GM10266 (cell line): ENCODE data around the gene CBLB.

Source experiments
- DNase-seq: peaks from one replicate; pipeline ENCODE4 v3.0.0; 2012; ENCODE audit errors: extremely low spot score
- TF ChIP-seq, protein P1 (sequence below): IDR thresholded peaks from 2 replicates; pipeline ENCODE4 v1.5.1; 2012; ENCODE audit warnings: mild to moderate bottlenecking, low read depth; ENCODE audit not compliant: control insufficient read depth, insufficient read depth; ENCODE audit errors: missing control alignments

CBLB gene

GRCh38 chr3:105790534-105790933 lies 78.3 kb downstream of the CBLB start:
- no peak for DNase-seq
- TF ChIP-seq, protein P1, sequence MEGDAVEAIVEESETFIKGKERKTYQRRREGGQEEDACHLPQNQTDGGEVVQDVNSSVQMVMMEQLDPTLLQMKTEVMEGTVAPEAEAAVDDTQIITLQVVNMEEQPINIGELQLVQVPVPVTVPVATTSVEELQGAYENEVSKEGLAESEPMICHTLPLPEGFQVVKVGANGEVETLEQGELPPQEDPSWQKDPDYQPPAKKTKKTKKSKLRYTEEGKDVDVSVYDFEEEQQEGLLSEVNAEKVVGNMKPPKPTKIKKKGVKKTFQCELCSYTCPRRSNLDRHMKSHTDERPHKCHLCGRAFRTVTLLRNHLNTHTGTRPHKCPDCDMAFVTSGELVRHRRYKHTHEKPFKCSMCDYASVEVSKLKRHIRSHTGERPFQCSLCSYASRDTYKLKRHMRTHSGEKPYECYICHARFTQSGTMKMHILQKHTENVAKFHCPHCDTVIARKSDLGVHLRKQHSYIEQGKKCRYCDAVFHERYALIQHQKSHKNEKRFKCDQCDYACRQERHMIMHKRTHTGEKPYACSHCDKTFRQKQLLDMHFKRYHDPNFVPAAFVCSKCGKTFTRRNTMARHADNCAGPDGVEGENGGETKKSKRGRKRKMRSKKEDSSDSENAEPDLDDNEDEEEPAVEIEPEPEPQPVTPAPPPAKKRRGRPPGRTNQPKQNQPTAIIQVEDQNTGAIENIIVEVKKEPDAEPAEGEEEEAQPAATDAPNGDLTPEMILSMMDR = no peak

- no peak for DNase-seq
- TF ChIP-seq, protein P1 = no peak
Observed at GRCh38 chr3:105788593-105788992, 80.2 kb downstream of the CBLB start.

DNA sequence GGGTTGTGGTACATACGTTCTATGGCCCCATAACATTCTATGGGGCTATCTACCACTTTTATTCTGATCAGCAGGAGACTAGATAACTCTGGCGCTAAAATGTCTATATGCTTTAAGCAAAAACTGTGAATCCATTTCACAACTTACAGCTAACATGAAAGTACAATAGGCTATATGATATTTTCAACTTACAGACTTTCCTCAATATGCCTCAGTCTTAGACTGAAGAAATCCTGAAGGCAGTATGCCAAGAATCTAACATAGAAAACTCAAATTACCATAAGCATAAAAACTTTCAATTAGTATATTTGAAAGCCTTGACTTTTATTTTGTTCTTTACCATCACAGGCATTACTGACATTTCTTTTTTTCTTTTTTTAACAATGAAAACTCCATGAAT lies 81.4 kb downstream of the CBLB start:
- DNase-seq = no peak
- TF ChIP-seq, protein P1 = no peak

GRCh38 chr3:105786990-105787389 lies 81.8 kb downstream of the CBLB start:
- no peak for DNase-seq
- TF ChIP-seq, protein P1 = no peak

DNA sequence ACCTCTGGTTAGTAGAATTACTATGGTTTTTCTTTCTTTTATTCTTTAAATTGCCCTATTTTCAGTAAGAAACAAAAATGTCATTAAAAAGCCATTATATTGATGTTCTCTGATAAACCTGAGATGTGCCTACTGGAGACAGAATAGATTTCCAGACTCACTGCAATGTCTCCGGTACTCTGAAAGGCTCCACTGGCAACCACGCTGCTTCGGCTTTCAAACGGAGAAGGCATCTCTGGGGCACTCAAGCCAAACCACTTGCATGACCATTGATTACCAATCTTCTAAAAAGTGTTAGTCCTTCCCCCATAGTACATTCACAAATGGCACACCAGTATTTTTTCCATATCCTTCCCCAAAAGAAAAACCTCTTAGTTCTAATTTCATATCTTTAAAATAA lies 82.6 kb downstream of the CBLB start:
- TF ChIP-seq, protein P1 = no peak
- no peak for DNase-seq

DNA sequence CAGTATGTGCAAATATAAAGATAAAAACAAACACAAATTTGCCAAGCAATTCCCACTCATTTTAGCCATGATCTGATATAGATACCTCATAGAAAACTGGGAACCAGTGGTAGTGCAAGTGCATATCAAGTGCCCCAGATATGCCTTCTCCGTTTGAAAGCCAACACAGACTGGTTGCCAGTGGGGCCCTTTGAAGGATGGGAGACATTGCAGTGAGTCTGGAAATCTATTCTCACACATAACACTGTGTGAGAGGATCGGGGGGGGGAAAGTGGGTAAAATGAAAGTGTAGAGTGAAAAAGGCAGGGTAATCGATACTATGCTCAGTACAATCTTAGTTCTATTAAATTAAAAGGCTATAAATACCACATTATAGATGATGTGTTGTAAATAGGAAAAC lies 83.0 kb downstream of the CBLB start:
- TF ChIP-seq, protein P1 = no peak
- DNase-seq = no peak

GRCh38 chr3:105783631-105784030 lies 85.2 kb downstream of the CBLB start:
- DNase-seq = no peak
- TF ChIP-seq, protein P1 = no peak

GRCh38 chr3:105781871-105782270 lies 86.9 kb downstream of the CBLB start:
- no peak for DNase-seq
- TF ChIP-seq, protein P1 = no peak
